Measurements from ENCODE around the gene PLEKHG1.

The PLEKHG1 gene

GRCh38 chr6:150641398-150642139, 41.9 kb downstream of the PLEKHG1 start:
- FAIRE-seq, result no peak

- no peak for FAIRE-seq
Measured at GRCh38 chr6:150646228-150646627, 46.5 kb downstream of the PLEKHG1 start.

- no peak for FAIRE-seq
Measured at GRCh38 chr6:150647051-150647450, 47.4 kb downstream of the PLEKHG1 start.
